ENCODE results near the gene KLC4.

Gene KLC4

DNA sequence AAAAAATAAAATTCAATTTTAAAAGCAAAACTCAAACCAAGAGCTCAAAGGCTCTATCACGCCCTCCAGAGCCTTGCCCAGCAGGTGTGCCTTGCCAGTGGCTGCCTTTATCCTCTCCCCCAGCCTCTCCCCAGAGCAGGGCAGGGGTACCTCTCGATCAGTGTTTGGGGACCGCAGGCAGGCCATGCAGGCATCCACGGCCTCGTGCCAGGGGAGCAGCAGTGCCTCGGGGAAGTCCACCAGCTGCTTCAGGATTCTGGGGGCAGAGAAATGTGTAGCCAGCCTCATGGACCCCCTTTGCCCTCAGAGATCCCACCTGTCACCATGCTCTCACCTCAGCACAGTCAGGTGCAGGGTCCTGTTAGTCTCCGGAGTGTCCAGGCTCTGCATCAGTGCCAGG, 11.4 kb upstream of the KLC4 start:
- Histone ChIP-seq H2AFZ (no peak overlapping the region), H3K9me3 (ENCODE audit: control insufficient read depth, low read length) (no peaks in the 10 kb centered on the region), H3K4me3 (ENCODE audit: low read depth, low read length) (no peak overlapping the region), H3K4me1 (peaks cover 3% of the 10 kb centered on the region), H3K79me2 (no peaks in the 10 kb centered on the region), H3K27ac (no peak overlapping the region), H3K9ac (no peak overlapping the region), H3K4me2 (ENCODE audit: low read length) (no peak overlapping the region), H3K36me3 (ENCODE audit: control insufficient read depth, insufficient read depth, low read length) (no peaks in the 10 kb centered on the region), H3K27me3 (ENCODE audit: control insufficient read depth, insufficient read depth, low read length) (no peaks in the 10 kb centered on the region)
- TF ChIP-seq, protein P1, sequence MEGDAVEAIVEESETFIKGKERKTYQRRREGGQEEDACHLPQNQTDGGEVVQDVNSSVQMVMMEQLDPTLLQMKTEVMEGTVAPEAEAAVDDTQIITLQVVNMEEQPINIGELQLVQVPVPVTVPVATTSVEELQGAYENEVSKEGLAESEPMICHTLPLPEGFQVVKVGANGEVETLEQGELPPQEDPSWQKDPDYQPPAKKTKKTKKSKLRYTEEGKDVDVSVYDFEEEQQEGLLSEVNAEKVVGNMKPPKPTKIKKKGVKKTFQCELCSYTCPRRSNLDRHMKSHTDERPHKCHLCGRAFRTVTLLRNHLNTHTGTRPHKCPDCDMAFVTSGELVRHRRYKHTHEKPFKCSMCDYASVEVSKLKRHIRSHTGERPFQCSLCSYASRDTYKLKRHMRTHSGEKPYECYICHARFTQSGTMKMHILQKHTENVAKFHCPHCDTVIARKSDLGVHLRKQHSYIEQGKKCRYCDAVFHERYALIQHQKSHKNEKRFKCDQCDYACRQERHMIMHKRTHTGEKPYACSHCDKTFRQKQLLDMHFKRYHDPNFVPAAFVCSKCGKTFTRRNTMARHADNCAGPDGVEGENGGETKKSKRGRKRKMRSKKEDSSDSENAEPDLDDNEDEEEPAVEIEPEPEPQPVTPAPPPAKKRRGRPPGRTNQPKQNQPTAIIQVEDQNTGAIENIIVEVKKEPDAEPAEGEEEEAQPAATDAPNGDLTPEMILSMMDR (IDR thresholded peaks at IDR 0.05) = no peak

DNA sequence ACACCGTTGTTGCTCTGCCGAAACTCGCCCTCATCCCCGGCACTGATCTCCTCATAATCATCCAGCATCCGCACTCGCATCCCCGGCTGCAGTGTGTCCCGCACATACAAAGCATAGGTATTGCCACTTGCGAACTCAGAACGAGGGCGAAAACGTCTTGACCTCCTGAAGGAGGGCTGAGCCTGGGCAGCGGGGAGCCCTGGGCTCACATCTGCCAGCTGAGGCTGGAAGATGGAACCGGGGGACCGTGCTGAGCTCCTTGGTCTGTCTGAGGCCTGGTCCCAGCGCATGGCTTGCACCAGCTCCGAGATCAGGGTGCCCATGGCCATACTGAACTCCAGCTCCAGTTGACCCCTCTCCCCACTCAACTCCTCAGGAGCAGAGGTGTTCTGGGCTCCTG, 8.4 kb upstream of the KLC4 start:
- no peak overlapping the region for H3K27ac ChIP-seq
- peaks cover 24% of the 10 kb centered on the region for H3K4me1 ChIP-seq
- H3K9me3 ChIP-seq (ENCODE audit: control insufficient read depth, low read length) = no peaks in the 10 kb centered on the region
- no peak overlapping the region for H2AFZ ChIP-seq
- no peaks in the 10 kb centered on the region for H3K79me2 ChIP-seq
- TF ChIP-seq, protein P1 (IDR thresholded peaks at IDR 0.05) = no peak
- H3K4me2 ChIP-seq (ENCODE audit: low read length) = no peak overlapping the region
- no peak overlapping the region for H3K9ac ChIP-seq
- no peak overlapping the region for H3K4me3 ChIP-seq (ENCODE audit: low read depth, low read length)
- H3K36me3 ChIP-seq (ENCODE audit: control insufficient read depth, insufficient read depth, low read length) = no peaks in the 10 kb centered on the region
- H3K27me3 ChIP-seq (ENCODE audit: control insufficient read depth, insufficient read depth, low read length) = no peaks in the 10 kb centered on the region

DNA sequence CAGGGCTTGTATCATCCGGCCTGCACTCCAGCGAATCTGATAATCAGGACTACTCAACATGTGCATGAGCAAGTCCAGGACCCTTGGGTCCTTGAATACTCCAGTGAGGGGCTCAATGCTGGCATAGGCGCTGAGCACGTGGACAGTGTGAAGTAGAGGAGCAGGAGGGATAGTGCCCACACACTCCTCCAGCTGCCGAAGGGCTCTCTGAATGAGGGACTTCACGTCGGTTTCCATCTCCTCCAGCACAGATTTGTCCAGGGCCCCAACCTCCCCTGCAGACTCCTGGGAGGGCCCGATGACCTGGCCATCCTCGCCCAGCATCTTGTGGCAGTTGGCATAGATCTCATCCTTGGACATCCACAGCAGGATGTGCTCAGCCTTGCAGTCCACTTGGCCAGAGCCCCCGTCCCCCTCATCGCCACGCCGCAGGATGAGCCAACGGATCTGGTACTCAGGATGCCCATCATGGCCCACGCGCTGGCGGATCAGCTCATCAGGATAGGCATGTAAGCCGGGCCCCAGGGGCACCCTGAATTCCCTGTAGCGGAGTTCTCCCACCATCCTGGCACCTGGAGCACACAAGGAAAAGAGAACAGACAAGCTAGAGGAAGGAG, 7.1 kb upstream of the KLC4 start:
- Histone ChIP-seq H3K4me1 (peaks cover 31% of the 10 kb centered on the region), H3K9me3 (ENCODE audit: control insufficient read depth, low read length) (no peaks in the 10 kb centered on the region), H3K4me3 (ENCODE audit: low read depth, low read length) (no peak overlapping the region), H3K27me3 (ENCODE audit: control insufficient read depth, insufficient read depth, low read length) (no peaks in the 10 kb centered on the region), H3K79me2 (no peaks in the 10 kb centered on the region), H3K36me3 (ENCODE audit: control insufficient read depth, insufficient read depth, low read length) (no peaks in the 10 kb centered on the region), H3K4me2 (ENCODE audit: low read length) (peak overlapping the region; percentile 96), H3K27ac (peak overlapping the region; percentile 75), H3K9ac (no peak overlapping the region), H2AFZ (no peak overlapping the region)
- TF ChIP-seq, protein P1 (IDR thresholded peaks at IDR 0.05) = no peak

DNA sequence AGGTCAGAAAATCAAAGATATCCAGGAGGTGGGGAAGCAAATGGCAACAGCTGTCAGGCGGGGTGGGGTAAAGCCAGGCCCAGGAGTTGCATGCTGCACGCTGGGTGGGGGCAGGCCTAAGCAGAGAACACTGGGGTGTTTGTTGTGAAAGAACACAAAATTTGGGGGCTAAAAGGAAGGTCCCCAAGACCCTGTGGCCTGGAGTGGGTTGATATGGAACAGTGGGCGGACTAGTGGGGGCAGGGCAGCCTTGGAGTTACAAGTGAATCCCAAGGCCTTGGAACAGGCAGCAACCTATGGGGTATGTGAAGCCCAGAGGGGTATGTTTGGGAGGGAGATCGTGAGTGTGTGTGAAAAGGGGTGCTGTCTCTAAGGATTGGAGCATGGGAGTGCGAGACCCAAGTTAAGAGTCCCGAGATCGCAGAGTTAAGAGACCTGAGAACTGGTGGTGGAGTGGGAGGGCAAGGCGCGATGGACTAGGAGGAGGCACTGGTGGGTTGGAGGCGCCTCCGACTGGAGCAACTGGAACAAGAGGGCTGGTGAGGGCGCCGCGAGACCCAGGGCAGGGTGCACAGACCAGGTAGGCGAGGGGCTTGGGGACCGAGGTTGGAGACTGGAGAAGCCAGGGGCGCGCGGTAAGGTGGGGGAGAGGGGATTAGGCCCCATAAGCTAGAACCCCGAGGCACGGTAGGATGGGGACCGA, 6.4 kb upstream of the KLC4 start:
- peak overlapping the region; percentile 73 for H3K4me3 ChIP-seq (ENCODE audit: low read depth, low read length)
- no peaks in the 10 kb centered on the region for H3K27me3 ChIP-seq (ENCODE audit: control insufficient read depth, insufficient read depth, low read length)
- no peaks in the 10 kb centered on the region for H3K36me3 ChIP-seq (ENCODE audit: control insufficient read depth, insufficient read depth, low read length)
- H3K9me3 ChIP-seq (ENCODE audit: control insufficient read depth, low read length) = no peaks in the 10 kb centered on the region
- H3K27ac ChIP-seq = peak overlapping the region; percentile 75
- peaks cover 31% of the 10 kb centered on the region for H3K4me1 ChIP-seq
- TF ChIP-seq, protein P1 (IDR thresholded peaks at IDR 0.05) = no peak
- H2AFZ ChIP-seq = peak overlapping the region; percentile 89
- H3K9ac ChIP-seq = peak overlapping the region; percentile 46
- peaks cover 3% of the 10 kb centered on the region for H3K79me2 ChIP-seq
- H3K4me2 ChIP-seq (ENCODE audit: low read length) = peak overlapping the region; percentile 96
